CD4-positive, alpha-beta T cell treated with Interferon alpha-2 for 1 hour (primary cell): Measurements from ENCODE around the gene PDE8B.
"Not testable (repeated sequence)": the region's sequence is repeated elsewhere in the genome, so short reads cannot be mapped to it uniquely, and the experiment has no call there.

Experiments
- DNase-seq, 2 donors: peaks; one replicate each; pipeline ENCODE4 v3.0.0-alpha.2; 2020 to 2022

Gene PDE8B

DNA sequence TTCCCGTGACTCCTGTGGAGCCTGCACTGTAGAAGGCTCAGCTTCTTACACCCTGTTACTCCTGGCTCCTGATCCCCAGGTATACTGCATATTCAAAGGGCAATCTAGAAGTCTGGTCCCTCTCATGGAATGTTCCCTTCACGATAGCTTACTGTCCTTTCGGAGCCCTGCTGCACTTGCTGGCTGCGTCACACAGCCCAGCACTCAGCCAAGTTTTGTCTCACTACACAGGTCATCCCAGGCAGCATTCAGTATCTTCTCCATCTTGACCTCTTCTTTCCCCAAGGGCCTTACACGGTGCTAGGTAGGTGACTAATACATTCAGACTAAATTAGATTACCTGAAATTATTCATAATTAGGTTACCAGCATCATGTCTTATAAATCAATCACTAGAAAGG, 157.9 kb downstream of the PDE8B start:
- no peak for DNase-seq

DNA sequence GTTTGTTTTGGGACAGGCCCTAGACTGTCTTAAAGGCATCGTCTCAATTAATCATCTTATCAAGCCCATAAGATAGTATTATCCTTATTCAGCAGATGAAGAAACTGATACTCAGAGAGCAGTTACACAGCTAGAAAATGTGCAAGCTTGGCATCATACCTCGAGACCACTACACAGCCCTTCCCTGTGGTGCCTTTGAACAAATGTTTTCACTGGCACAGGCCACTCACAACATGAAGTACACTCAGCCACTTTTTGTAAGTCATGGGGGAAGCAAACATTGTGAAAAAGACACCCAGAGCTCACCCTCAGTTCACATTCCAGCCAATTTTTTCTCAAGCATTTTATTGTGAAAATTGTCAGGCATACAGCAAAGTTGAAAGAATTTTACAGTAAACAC, 159.1 kb downstream of the PDE8B start:
- no peak for DNase-seq

GRCh38 chr5:77374686-77375085, 164.2 kb downstream of the PDE8B start:
- no peak for DNase-seq

GRCh38 chr5:77376609-77377300, 166.3 kb downstream of the PDE8B start:
- DNase-seq = no peak

DNA sequence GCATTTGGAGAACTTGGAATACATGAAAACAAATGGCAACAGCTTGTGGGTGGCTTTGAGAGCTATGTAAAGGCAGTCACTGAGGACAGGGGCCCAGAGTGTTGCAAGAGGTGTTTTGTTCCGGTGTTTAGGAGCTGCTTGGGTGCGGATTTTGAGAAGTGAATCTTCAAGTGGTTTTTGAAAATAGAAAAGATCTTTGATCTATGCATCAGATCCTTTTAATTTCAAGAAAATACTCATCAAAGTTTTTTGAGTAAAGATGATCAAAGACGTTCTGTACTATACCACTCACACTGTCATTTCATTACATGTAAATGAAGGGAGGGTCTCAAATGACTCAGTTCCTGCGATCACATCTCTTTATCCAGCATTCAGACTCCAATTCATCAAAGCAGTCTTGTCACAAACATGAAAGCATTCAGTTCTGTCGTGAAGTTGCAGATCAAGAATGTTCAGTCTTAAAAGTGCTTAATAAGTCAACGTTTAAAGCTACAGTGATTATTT, 169.1 kb downstream of the PDE8B start:
- DNase-seq = peak in 1 of 2 donors; percentile 41

DNA sequence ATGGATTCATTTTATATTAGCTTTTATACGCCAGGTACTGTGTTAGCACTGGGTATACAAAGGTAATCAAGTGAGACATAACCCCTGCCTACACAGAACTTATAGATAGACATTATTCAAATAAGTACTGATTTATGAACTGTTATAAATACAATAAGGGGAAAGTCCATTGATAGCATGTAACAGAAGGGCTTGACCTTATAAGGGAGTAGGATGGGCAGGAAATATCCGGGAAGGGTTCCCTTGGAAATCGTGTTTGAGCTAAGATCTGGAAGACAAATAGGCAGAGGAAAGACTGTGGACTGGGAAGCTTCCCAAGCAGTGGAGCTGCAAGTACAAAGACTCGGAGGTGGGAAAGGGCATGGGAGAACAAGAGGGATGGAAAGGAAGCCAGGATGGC, 170.2 kb downstream of the PDE8B start:
- no peak for DNase-seq

DNA sequence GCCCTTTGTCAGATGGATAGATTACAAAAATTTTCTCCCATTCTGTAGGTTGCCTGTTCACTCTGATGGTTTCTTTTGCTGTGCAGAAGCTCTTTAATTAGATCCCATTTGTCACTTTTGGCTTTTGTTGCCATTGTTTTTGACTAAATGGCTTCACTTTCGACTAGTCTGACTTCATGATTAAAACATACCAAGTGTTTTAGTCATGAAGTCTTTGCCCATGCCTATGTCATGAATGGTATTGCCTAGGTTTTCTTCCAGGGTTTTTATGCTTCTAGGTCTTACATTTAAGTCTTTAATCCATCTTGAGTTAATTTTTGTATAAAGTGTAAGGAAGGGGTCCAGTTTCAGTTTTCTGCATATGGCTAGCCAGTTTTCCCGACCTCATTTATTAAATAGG, 172.9 kb downstream of the PDE8B start:
- not testable (repeated sequence) for DNase-seq

- not testable (repeated sequence) for DNase-seq
Measured at GRCh38 chr5:77386340-77386739, 175.9 kb downstream of the PDE8B start.

- no peak for DNase-seq
Measured at GRCh38 chr5:77389746-77390145, 179.3 kb downstream of the PDE8B start.

- no peak for DNase-seq
Measured at GRCh38 chr5:77390221-77390620, 179.7 kb downstream of the PDE8B start.

DNA sequence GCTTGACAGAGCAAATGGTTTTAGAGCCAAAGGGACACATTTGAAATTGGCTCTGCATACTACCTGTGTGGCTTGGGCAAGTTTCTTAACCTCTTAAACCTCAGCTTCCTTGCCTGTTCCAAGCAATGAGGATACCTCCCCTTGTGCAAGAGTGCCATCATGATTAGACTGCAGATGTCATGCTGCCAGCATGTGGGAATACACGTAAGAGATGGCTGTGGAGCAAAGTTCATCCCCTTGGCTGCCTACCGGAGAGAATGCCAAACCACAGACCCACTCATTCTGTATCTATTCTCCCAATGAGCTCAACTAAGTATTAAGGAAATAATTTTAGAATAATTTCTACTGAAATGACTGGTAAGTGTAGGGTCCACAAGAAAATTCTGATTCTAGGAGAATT, 180.3 kb downstream of the PDE8B start:
- no peak for DNase-seq

DNA sequence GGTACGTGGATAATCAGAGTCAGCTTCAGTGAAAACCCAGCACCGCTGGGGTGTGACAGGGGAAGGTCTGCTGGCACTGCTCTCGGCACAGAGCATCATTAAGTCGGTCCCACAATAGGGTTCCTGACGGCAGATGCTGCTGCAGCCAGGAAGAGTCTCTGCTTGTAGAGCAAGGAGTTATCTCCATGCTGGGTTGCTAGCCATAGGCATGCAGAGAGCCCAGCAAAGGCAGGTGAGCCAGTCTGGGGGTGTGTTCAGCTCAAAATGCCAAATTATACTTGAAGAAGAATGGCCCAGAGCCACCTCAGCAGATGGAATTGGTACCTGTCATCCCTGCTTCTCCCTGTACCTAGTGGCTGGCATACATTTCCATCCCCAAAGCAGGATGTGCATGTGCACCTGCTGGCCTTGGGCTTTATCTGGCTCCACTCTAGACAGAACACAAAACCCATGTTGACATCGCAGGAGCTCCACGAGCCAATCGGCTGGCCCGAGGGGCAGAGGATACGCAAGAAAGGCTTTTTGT, 180.8 kb downstream of the PDE8B start:
- no peak for DNase-seq

DNA sequence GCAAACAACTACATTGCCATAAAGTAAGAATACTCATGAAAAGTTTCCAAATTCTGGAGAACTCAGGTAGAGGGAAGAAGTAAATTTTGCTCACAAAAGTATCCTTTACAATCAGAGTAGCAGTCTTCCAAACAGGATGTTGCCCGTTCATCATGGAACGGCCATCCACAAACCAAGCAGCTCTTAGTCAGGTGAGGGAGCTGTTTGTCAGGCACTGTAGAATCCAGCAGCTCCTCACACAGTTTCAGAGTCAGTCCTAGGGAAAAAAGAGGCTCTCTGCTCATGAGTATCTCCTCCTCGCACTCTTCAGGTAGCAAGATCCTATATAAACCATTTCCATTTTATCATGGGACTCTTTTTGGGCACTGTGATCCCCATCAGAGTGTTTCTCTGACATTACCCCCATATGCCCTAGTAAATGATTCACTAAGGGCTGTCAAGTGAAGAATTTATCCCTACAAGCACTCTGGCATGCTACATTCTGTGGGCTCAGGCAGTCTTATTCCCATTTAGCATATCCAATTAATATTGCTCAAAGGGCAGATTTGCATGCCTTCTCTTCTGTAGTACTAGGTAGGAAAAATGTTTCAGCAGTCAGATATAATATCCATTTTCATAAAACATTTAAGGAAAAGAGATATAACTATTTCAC, 183.7 kb downstream of the PDE8B start:
- no peak for DNase-seq

- DNase-seq = no peak
Measured at GRCh38 chr5:77396017-77396416, 185.5 kb downstream of the PDE8B start.

DNA sequence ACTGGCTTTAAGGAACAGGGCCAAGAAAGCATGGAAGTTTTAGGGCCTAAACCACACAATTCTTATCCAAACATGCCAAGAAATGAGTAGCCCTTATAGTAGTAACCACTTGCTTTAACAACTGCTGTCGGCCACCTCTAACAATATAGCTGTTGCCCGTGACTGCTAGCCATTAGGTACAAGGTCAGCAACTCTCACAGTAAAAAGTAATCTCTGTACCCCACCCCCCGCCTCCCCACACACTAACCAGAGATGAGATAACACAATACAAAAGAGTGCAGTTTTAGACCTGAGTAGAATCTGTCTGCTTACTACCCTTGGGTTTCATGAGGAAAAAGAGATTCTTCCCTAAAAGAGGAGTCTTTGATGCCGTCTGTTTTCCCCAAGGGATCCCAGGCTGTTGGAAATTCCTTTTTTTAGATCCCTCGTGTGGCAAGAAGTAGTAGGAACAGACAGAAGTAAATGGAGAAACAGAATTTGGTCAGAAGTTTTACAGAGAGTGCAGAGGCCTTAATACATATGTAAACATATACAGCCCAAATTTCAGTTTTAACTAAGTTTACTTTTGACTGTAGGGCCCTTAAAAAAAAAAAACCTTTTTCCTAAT, 187.3 kb downstream of the PDE8B start:
- DNase-seq = no peak

DNA sequence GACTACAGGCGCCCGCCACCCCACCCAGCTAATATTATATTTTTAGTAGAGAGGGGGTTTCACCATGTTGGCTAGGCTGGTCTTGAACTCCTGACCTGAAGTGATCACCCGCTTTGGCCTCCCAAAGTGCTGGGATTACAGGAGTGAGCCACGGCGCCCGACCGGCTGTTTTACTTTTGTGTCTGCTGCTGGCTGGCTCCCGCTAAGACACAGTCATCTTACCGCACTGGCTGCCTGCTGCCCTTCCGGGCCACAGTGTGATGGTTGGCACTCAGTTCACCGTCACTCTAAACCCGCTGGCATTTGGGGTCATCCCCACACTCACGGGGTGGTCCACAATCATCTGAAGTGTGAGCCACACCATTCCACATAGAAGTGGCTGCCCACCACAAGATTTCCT, 188.0 kb downstream of the PDE8B start:
- no peak for DNase-seq

DNA sequence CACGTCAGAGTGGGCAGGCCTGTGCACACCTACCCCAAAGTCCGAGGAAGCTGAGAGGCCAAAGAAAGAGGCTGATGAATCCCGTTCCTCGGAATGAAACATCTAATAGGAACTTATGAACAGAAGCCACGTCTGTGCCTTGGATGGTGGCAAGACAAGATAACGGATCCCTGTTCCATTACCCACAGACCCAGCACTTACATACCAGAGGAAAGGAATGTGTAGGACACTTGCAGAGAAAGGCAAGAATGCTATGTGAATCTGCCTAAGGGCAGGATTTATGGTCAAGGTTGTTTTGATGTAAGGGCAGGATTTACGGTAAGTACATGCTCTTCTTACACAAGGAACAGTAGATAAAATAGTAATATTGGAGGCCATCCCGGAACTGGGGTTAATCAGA, 188.4 kb downstream of the PDE8B start:
- DNase-seq = no peak

GRCh38 chr5:77400645-77401044, 190.2 kb downstream of the PDE8B start:
- no peak for DNase-seq

GRCh38 chr5:77402796-77403195, 192.3 kb downstream of the PDE8B start:
- no peak for DNase-seq

GRCh38 chr5:77407152-77407551, 196.7 kb downstream of the PDE8B start:
- DNase-seq = no peak

- no peak for DNase-seq
Measured at GRCh38 chr5:77409870-77410621, 199.6 kb downstream of the PDE8B start.

DNA sequence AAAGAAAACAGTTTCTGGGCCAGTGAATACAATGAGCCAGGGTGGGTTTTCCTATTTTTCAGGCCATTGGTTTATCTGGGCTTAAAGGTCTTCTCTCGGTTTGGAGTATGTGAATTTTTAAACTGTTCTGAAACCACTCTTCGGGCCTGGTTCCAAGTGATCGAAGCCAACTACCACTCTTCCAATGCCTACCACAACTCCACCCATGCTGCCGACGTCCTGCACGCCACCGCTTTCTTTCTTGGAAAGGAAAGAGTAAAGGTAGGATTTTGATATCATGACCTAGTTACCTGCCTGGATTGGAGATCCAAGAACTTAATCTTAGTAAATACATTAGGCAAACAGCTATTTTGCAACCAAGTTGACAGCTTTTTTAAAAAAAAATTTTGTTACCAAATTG, 202.6 kb downstream of the PDE8B start:
- no peak for DNase-seq

GRCh38 chr5:77418162-77418561, 207.7 kb downstream of the PDE8B start:
- no peak for DNase-seq
